ENCODE results near the gene ADCY10. TPM values are rescaled to one million over a fixed set of nuclear protein-coding genes. Genes with fewer than 3 reads are reported as not detected.

ADCY10 gene
- total RNA-seq, 4 donors from 2014 or later, result not detected

DNA sequence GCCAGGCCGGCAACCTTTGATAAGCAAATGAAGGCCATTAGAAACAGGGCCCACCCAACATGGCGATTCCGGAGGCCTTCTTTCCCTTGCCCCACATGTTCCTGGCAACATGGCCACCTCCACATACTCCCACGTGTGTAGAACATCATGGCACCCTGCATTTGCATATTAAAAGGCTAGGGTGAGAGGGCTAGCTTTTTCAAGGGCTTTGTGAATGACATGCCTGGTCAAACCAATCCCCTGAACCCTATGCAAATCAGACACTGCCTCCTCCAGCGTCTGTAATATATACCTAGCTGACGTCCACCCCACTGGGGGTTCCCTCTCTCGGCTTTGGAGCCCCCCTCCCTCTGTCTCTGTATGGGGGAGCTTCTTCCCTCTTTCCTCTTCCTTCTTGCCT is 1.6 kb downstream of the ADCY10 start:
- TF ChIP-seq, protein P1, sequence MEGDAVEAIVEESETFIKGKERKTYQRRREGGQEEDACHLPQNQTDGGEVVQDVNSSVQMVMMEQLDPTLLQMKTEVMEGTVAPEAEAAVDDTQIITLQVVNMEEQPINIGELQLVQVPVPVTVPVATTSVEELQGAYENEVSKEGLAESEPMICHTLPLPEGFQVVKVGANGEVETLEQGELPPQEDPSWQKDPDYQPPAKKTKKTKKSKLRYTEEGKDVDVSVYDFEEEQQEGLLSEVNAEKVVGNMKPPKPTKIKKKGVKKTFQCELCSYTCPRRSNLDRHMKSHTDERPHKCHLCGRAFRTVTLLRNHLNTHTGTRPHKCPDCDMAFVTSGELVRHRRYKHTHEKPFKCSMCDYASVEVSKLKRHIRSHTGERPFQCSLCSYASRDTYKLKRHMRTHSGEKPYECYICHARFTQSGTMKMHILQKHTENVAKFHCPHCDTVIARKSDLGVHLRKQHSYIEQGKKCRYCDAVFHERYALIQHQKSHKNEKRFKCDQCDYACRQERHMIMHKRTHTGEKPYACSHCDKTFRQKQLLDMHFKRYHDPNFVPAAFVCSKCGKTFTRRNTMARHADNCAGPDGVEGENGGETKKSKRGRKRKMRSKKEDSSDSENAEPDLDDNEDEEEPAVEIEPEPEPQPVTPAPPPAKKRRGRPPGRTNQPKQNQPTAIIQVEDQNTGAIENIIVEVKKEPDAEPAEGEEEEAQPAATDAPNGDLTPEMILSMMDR (IDR thresholded peaks at IDR 0.05), result no peak
- no peak for TF ChIP-seq POLR2A (IDR thresholded peaks at IDR 0.05)
- no peak for DNase-seq
- H3K4me1 ChIP-seq, result peaks cover 2 to 11% (median 4%) of the 10 kb centered on the region in 3 donors
- no peaks in the 10 kb centered on the region for H3K27me3 ChIP-seq
- no peak overlapping the region for H3K4me3 ChIP-seq
- WGBS, 2 donors, result 78 to 93% methylated on average over 7 of the region's 7 CpGs
- H3K27ac ChIP-seq, result peak overlapping the region in 1 of 4 donors; percentile 60
- peaks cover 0 to 22% (median 0%) of the 10 kb centered on the region in 3 donors for H3K36me3 ChIP-seq
- H3K9me3 ChIP-seq, result peaks cover 0 to 7% (median 0%) of the 10 kb centered on the region in 3 donors
- intact Hi-C loops (cut with DNase I), result no loop called here

DNA sequence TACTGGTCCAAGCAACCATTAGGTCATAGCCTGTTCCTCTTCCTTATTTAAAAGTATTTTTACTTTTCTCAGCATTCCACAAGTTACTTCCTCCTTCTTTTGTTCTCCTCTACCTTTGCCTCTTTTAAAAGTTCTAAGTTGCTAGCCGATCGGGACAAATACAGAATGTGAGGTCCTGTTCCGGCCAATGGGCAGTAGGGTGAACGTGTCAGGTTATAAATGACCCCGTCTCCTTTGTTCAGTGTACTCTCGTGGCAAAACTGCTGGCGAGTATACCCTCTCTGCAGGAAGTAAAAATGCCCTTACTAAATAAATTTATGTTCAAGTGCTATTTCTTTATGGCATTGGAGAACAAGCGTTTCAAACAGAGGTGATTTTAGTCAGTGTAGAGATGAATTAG is 2.5 kb downstream of the ADCY10 start:
- H3K4me3 ChIP-seq, result peak overlapping the region in 1 of 4 donors; percentile 15
- H3K27ac ChIP-seq, result peak overlapping the region in 3 of 4 donors; percentile 7 to 60 (median 46)

DNA sequence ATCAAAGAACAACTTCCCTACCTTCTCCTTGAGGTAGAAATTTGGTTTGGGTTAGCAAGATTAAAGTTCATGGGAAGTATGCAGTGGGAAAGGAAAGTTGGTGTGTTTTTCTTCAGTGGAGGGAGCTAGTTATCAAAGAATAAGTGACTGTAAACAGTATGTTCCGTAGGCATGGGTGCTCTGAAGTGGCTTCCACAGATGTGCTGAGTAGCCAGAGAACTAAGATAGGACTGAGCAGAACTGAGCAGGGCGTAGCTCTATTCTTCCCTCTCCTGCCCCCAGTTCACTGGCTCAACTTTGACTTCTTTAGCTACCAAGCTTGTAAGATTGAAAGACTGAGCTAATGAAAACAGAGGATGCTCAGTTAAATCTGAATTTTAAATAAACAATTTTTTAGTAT is 3.4 kb downstream of the ADCY10 start:
- H3K4me3 ChIP-seq, result no peak overlapping the region
- H3K9me3 ChIP-seq, result peaks cover 0 to 7% (median 0%) of the 10 kb centered on the region in 3 donors
- TF ChIP-seq, protein P1 (IDR thresholded peaks at IDR 0.05), result no peak
- no peak for TF ChIP-seq POLR2A (IDR thresholded peaks at IDR 0.05)
- H3K4me1 ChIP-seq, result peaks cover 2 to 11% (median 4%) of the 10 kb centered on the region in 3 donors
- intact Hi-C loops (cut with DNase I), result no loop called here
- peaks cover 0 to 4% (median 0%) of the 10 kb centered on the region in 3 donors for H3K36me3 ChIP-seq
- DNase-seq, result no peak
- no peaks in the 10 kb centered on the region for H3K27me3 ChIP-seq
- H3K27ac ChIP-seq, result peak overlapping the region in 2 of 4 donors; percentile 46 to 60
- WGBS, 2 donors, result 86 to 93% methylated on average over 2 of the region's 2 CpGs

More for the DNA sequence above, 2.5 kb downstream of the ADCY10 start:
- intact Hi-C loops (cut with DNase I), result no loop called here
- Histone ChIP-seq H3K36me3 (peaks cover 0 to 13% (median 0%) of the 10 kb centered on the region in 3 donors), H3K9me3 (peaks cover 0 to 7% (median 0%) of the 10 kb centered on the region in 3 donors), H3K4me1 (peaks cover 2 to 11% (median 4%) of the 10 kb centered on the region in 3 donors), H3K27me3 (no peaks in the 10 kb centered on the region)
- no peak for TF ChIP-seq POLR2A (IDR thresholded peaks at IDR 0.05)
- TF ChIP-seq, protein P1 (IDR thresholded peaks at IDR 0.05), result no peak
- no peak for DNase-seq
- 37 to 41% methylated on average over 8 of the region's 8 CpGs for WGBS, 2 donors

GRCh38 chr1:167909691-167910180 is 4.2 kb downstream of the ADCY10 start:
- intact Hi-C loops (cut with DNase I), result no loop called here
- DNase-seq, result no peak
- Histone ChIP-seq H3K36me3 (no peaks in the 10 kb centered on the region), H3K27me3 (no peaks in the 10 kb centered on the region), H3K4me3 (no peak overlapping the region), H3K27ac (no peak overlapping the region), H3K4me1 (peaks cover 2 to 11% (median 4%) of the 10 kb centered on the region in 3 donors), H3K9me3 (peaks cover 0 to 7% (median 0%) of the 10 kb centered on the region in 3 donors)
- 77 to 78% methylated on average over 6 of the region's 6 CpGs for WGBS, 2 donors
- TF ChIP-seq POLR2A (IDR thresholded peaks at IDR 0.05), result no peak
- TF ChIP-seq, protein P1 (IDR thresholded peaks at IDR 0.05), result no peak

DNA sequence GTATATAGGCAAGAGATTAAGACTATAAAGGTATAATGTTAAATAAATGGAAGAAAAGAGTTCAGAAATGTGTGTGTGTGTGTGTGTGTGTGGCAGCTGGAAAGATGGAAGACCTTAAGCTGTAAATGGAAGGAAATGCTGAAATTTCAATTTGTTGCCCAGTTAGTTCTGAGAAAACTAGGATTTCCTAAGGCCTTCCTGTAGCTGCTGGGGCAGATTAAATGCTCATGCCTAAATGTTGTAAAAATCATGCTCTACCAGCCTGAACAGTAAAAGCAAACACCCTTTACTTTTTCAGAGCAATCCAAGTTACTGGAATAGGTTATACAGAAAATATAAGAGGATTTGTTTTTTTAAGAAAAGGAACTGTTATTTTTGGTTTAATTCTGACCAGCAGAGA is 8.3 kb downstream of the ADCY10 start:
- intact Hi-C loops (cut with DNase I), result no loop called here
- DNase-seq, result no peak
- Histone ChIP-seq H3K4me3 (no peak overlapping the region), H3K4me1 (peaks cover 0 to 6% (median 2%) of the 10 kb centered on the region in 3 donors), H3K9me3 (peaks cover 0 to 7% (median 0%) of the 10 kb centered on the region in 3 donors), H3K27me3 (no peaks in the 10 kb centered on the region), H3K36me3 (no peaks in the 10 kb centered on the region), H3K27ac (no peak overlapping the region)
- TF ChIP-seq, protein P1 (IDR thresholded peaks at IDR 0.05), result no peak
- no peak for TF ChIP-seq POLR2A (IDR thresholded peaks at IDR 0.05)

Data from esophagus squamous epithelium (tissue), 5 donors.